HepG2 (cell line): ENCODE data around the gene ADAMTS2. TPM values are rescaled to one million over a fixed set of nuclear protein-coding genes. Genes with fewer than 3 reads are reported as not detected.
"Not testable (repeated sequence)": the region's sequence is repeated elsewhere in the genome, so short reads cannot be mapped to it uniquely, and the experiment has no call there.

ENCODE experiments used
- ATAC-seq: fragments of 200-7000 bp; cut with Tn5 transposase; 3 replicates; pipeline ENCODE4 v1.9.1; 2020; ENCODE audit warnings: mild to moderate bottlenecking, moderate library complexity
- BruUV-seq: library from RNA; stranded (reverse); fragments of 400-500 nt; replicated peaks from 2 replicates; lab custom pipeline; 2021; lab: Mats Ljungman, UMichigan
- CTCF ChIA-PET: fragments of 300-600 bp; formaldehyde crosslinking; extraction: SDS; loops from one replicate; lab custom pipeline; 2021; ENCODE audit warnings: low total read pairs, inconsistent platforms, low intra/inter-chr PET ratio; lab: Yijun Ruan, JAX
- POLR2A ChIA-PET: fragments of 350-600 bp; sonication (Branson Sonifier 250); formaldehyde crosslinking; loops from one replicate; lab custom pipeline; 2020; ENCODE audit warnings: antibody characterized with exemption, inconsistent platforms; lab: Yijun Ruan, JAX
- DNase-seq: peaks from one replicate; pipeline ENCODE4 v3.0.0-alpha.2; 2015; ENCODE audit warnings: low spot score
- FAIRE-seq: peaks from 3 replicates; lab custom pipeline; 2011; peaks lifted over from hg19 to GRCh38; lab: Jason Lieb, UNC
- H2AFZ ChIP-seq: one replicate; pipeline ENCODE4 v1.6.1; 2011; ENCODE audit warnings: low read length, inconsistent platforms
- H3K27ac ChIP-seq: fragments of 300-600 bp; 3 replicates; pipeline ENCODE4 v1.8.0; 2011; ENCODE audit warnings: mixed run types, mild to moderate bottlenecking, mixed read lengths, low read length, inconsistent platforms; ENCODE audit not compliant: insufficient read depth; ENCODE audit errors: extremely low read length
- H3K27me3 ChIP-seq, 2 experiments: fragments of 200-600 bp in 1 of 2; 2 replicates in 1 of 2; 3 replicates in 1 of 2; pipeline versions ENCODE4 v1.6.0 to v1.8.0; 2011; ENCODE audit warnings: low read length in 2 of 2, mild to moderate bottlenecking in 2 of 2, moderate library complexity in 2 of 2, inconsistent platforms in 1 of 2; ENCODE audit not compliant: insufficient read depth in 2 of 2, control insufficient read depth in 1 of 2
- H3K36me3 ChIP-seq, 2 experiments: fragments of 200-600 bp in 1 of 2; replicated peaks in 1 of 2; 2 replicates in 1 of 2; 3 replicates in 1 of 2; pipeline versions ENCODE4 v1.5.1 to v1.8.0; 2011; ENCODE audit warnings: low read length in 2 of 2, inconsistent platforms in 1 of 2; ENCODE audit not compliant: insufficient read depth in 2 of 2, control insufficient read depth in 1 of 2
- H3K4me1 ChIP-seq: 2 replicates; pipeline ENCODE4 v1.5.1; 2012; ENCODE audit warnings: low read length, inconsistent platforms; ENCODE audit not compliant: insufficient read depth
- H3K4me2 ChIP-seq: 2 replicates; pipeline ENCODE4 v1.6.0; 2011; ENCODE audit warnings: low read depth, low read length, inconsistent platforms
- H3K4me3 ChIP-seq, 3 experiments: fragments of 200-600 bp in 1 of 3; sonication (generic), shearing (Covaris generic) in 1 of 3; replicated peaks in 1 of 3; 2 replicates each; pipeline ENCODE4 v1.5.1; 2011 to 2016; ENCODE audit warnings: low read length in 3 of 3, inconsistent platforms in 2 of 3, low read depth in 2 of 3, mild to moderate bottlenecking in 2 of 3, control low read depth in 1 of 3, mixed read lengths in 1 of 3; ENCODE audit not compliant: insufficient read depth in 1 of 3
- H3K79me2 ChIP-seq: one replicate; pipeline ENCODE4 v1.6.1; 2011; ENCODE audit warnings: low read length, inconsistent platforms; ENCODE audit not compliant: insufficient read depth
- H3K9ac ChIP-seq: 2 replicates; pipeline ENCODE4 v1.6.0; 2011; ENCODE audit warnings: mild to moderate bottlenecking, low read depth, low read length, inconsistent platforms; ENCODE audit not compliant: insufficient read depth
- H3K9me3 ChIP-seq: 2 replicates; pipeline ENCODE4 v1.5.1; 2012; ENCODE audit warnings: mild to moderate bottlenecking, low read length
- H4K20me1 ChIP-seq: 2 replicates; pipeline ENCODE4 v1.6.0; 2011; ENCODE audit warnings: inconsistent platforms, mild to moderate bottlenecking, low read length, moderate library complexity; ENCODE audit not compliant: insufficient read depth
- CEBPG ChIP-seq: IDR thresholded peaks from 2 replicates; pipeline ENCODE4 v1.6.1; 2016
- HMGXB3 ChIP-seq: sonication (generic); formaldehyde crosslinking; IDR thresholded peaks from 2 replicates; pipeline ENCODE4 v1.4.0; 2020; ENCODE audit warnings: missing genetic modification reagents, borderline replicate concordance
- MAFG ChIP-seq: sonication (generic); formaldehyde crosslinking; IDR thresholded peaks from 2 replicates; pipeline ENCODE4 v1.5.1; 2020; ENCODE audit warnings: mild to moderate bottlenecking, missing genetic modification reagents
- ONECUT2 ChIP-seq: sonication (generic); formaldehyde crosslinking; IDR thresholded peaks from 2 replicates; pipeline ENCODE4 v1.4.0; 2020; ENCODE audit warnings: missing genetic modification reagents
- PHB2 ChIP-seq: fragments of 450-650 bp; IDR thresholded peaks from 2 replicates; pipeline ENCODE4 v1.6.1; 2018; ENCODE audit not compliant: partially characterized antibody
- TFDP2 ChIP-seq: sonication (generic); formaldehyde crosslinking; IDR thresholded peaks from 2 replicates; pipeline ENCODE4 v1.4.0; 2020; ENCODE audit warnings: missing genetic modification reagents
- ZMYM4 ChIP-seq: sonication (generic); formaldehyde crosslinking; IDR thresholded peaks from 2 replicates; pipeline ENCODE4 v1.8.1; 2023; ENCODE audit warnings: mild to moderate bottlenecking, missing genetic modification reagents
- ZNF235 ChIP-seq: sonication (generic); formaldehyde crosslinking; IDR thresholded peaks from 2 replicates; pipeline ENCODE4 v1.8.1; 2023; ENCODE audit warnings: mild to moderate bottlenecking, missing genetic modification reagents, borderline replicate concordance
- ZNF329 ChIP-seq: sonication (generic); formaldehyde crosslinking; IDR thresholded peaks from 2 replicates; pipeline ENCODE4 v1.9.0; 2021; ENCODE audit warnings: low read depth, mild to moderate bottlenecking, missing genetic modification reagents
- ZNF350 ChIP-seq: sonication (generic); formaldehyde crosslinking; IDR thresholded peaks from 2 replicates; pipeline ENCODE4 v1.4.0; 2020; ENCODE audit warnings: mild to moderate bottlenecking, low read depth, missing genetic modification reagents, borderline replicate concordance
- ZNF354B ChIP-seq: sonication (generic); formaldehyde crosslinking; IDR thresholded peaks from 2 replicates; pipeline ENCODE4 v1.8.0; 2022; ENCODE audit warnings: mild to moderate bottlenecking, missing genetic modification reagents
- ZNF770 ChIP-seq: sonication (generic); formaldehyde crosslinking; IDR thresholded peaks from 2 replicates; pipeline ENCODE4 v1.5.0; 2020; ENCODE audit warnings: mild to moderate bottlenecking, missing genetic modification reagents
- ZNF781 ChIP-seq: sonication (generic); formaldehyde crosslinking; IDR thresholded peaks from 2 replicates; pipeline ENCODE4 v1.5.1; 2020; ENCODE audit warnings: borderline replicate concordance, mild to moderate bottlenecking, missing genetic modification reagents; ENCODE audit errors: not compliant biosample characterization
- WGBS: methylation state at CpG from one replicate; pipeline ENCODE4 v1.1.6; 2017; ENCODE audit warnings: low lambda C conversion rate; 5-methylcytosine and 5-hydroxymethylcytosine counted together
- in situ Hi-C: cut with HindIII; loops from 2 replicates; pipeline ENCODE4 v1.10.0; 2017; ENCODE audit warnings: low pct_unique_long_range_greater_than_20kb; ENCODE audit not compliant: extremely low pct_ligation_motif_present
- intact Hi-C: fragments of 100-400 bp; cut with micrococcal nuclease; formaldehyde crosslinking; loops from one replicate; pipeline ENCODE4 v1.10.0; 2022; ENCODE audit not compliant: unreplicated experiment
- polyA plus RNA-seq, 8 experiments: library from polyadenylated mRNA; depleted of rRNA in 3 of 8; stranded (reverse) in 7 of 8; unstranded in 1 of 8; fragments of >200 nt; fragmentation: Illumina TruSeq in 4 of 8; extraction: Trizol in 4 of 8; gene quantifications; 2 replicates each; pipeline versions ENCODE4 v1.2.1 to v1.2.3, GENCODE V29; 2011 to 2016; ENCODE audit warnings: low read depth in 4 of 8, missing spikeins in 1 of 8, mixed read lengths in 1 of 8; ENCODE audit not compliant: insufficient read depth in 1 of 8
- total RNA-seq, 5 experiments: library from RNA; depleted of rRNA; stranded (reverse); fragments of >200 nt; fragmentation: Illumina TruSeq; extraction: Trizol; gene quantifications; 2 replicates each; pipeline ENCODE4 v1.2.3, GENCODE V29; 2016; ENCODE audit warnings: low read depth in 1 of 5

Gene ADAMTS2
- total and polyA plus RNA-seq, 2 of the 13 experiments (the other 11 are each of a cell fraction or from before 2014, with no cell fraction given) = 0.24 to 3.5 TPM

- 26% methylated on average over 4 of the region's 13 CpGs for WGBS
- Histone ChIP-seq H3K9ac (no peak overlapping the region), H3K9me3 (no peaks in the 10 kb centered on the region), H3K4me2 (no peak overlapping the region)
- CTCF ChIA-PET = no interaction called here
- no peak for TF ChIP-seq MAFG (CRISPR knock-in tag)
- no peak for TF ChIP-seq ZNF235
- TF ChIP-seq ZNF350 (CRISPR knock-in tag) = no peak
- TF ChIP-seq ONECUT2 (CRISPR knock-in tag) = no peak
- TF ChIP-seq ZNF329 = no peak
- no peak for TF ChIP-seq CEBPG (CRISPR knock-in tag)
- TF ChIP-seq ZNF354B = no peak
- no peak for TF ChIP-seq ZNF781
- no peak for TF ChIP-seq ZMYM4 (CRISPR knock-in tag)
- no peak for TF ChIP-seq PHB2
- no peak for TF ChIP-seq TFDP2 (CRISPR knock-in tag)
- TF ChIP-seq ZNF770 (CRISPR knock-in tag) = no peak
- TF ChIP-seq HMGXB3 = no peak
- TF ChIP-seq, all 625 proteins: peak for 0
- Histone ChIP-seq H3K4me3 (no peak overlapping the region), H3K27ac (no peak overlapping the region), H3K27me3 (peaks cover 4 to 10% of the 10 kb centered on the region in 2 experiments; a peak in 3 of 5 replicates), H3K79me2 (no peaks in the 10 kb centered on the region), H3K36me3 (no peaks in the 10 kb centered on the region), H4K20me1 (no peaks in the 10 kb centered on the region), H3K4me1 (no peaks in the 10 kb centered on the region), H2AFZ (no peak overlapping the region)
- intact Hi-C loops = no loop called here
- POLR2A ChIA-PET = no interaction called here
- FAIRE-seq (no peak), DNase-seq (no peak), ATAC-seq (no peak)
- in situ Hi-C loops = no loop called here
- BruUV-seq = no TSS peak
Measured at GRCh38 chr5:179287071-179287470, 58.2 kb downstream of the ADAMTS2 start.

- ATAC-seq, H3K4me3 ChIP-seq, DNase-seq, POLR2A ChIA-PET, H3K4me1 ChIP-seq, H2AFZ ChIP-seq, H4K20me1 ChIP-seq, CTCF ChIA-PET, BruUV-seq, H3K27ac ChIP-seq, H3K9me3 ChIP-seq, H3K36me3 ChIP-seq, intact Hi-C loops, H3K27me3 ChIP-seq, in situ Hi-C loops, FAIRE-seq, H3K4me2 ChIP-seq, H3K79me2 ChIP-seq, H3K9ac ChIP-seq: not testable (repeated sequence)
- 66% methylated on average over 11 of the region's 11 CpGs for WGBS
Measured at GRCh38 chr5:179285776-179286162, 59.5 kb downstream of the ADAMTS2 start.
